K562 (cell line): Measurements from ENCODE around the gene EDNRB. TPM values are rescaled to one million over a fixed set of nuclear protein-coding genes. Genes with fewer than 3 reads are reported as not detected.

Experiments
- ATAC-seq: fragments of 200-7000 bp; cut with Tn5 transposase; 3 replicates; pipeline ENCODE4 v1.9.1; 2020; ENCODE audit warnings: moderate library complexity
- BruUV-seq: library from RNA; stranded (reverse); fragments of 400-500 nt; replicated peaks from 2 replicates; lab custom pipeline; 2021; lab: Mats Ljungman, UMichigan
- CTCF ChIA-PET: fragments of 300-600 bp; formaldehyde crosslinking; extraction: SDS; loops from one replicate; lab custom pipeline; 2021; ENCODE audit warnings: low intra/inter-chr PET ratio; lab: Yijun Ruan, JAX
- POLR2A ChIA-PET: fragments of 300-600, 350-650 bp; sonication (Branson Sonifier 250); formaldehyde crosslinking; extraction: SDS; loops from one replicate; lab custom pipeline; 2021; ENCODE audit warnings: antibody characterized with exemption, inconsistent platforms; lab: Yijun Ruan, JAX
- DNase-seq, 4 experiments: peaks; one replicate each; pipeline versions ENCODE4 v3.0.0 to v3.0.0-alpha.2; 2011 to 2018; ENCODE audit warnings: low spot score in 3 of 4, mixed read lengths in 3 of 4; ENCODE audit errors: extremely low read depth in 1 of 4
- FAIRE-seq: peaks from 2 replicates; lab custom pipeline; 2011; peaks lifted over from hg19 to GRCh38; lab: Jason Lieb, UNC
- H2AFZ ChIP-seq: 2 replicates; pipeline ENCODE4 v1.6.0; 2011; ENCODE audit warnings: low read depth, low read length, control low read depth, inconsistent platforms
- H3K27ac ChIP-seq: fragments of 200-600 bp; 3 replicates; pipeline ENCODE4 v1.8.0; 2011; ENCODE audit warnings: low read depth, mild to moderate bottlenecking, control low read depth, inconsistent platforms, low read length, moderate library complexity, mixed read lengths; ENCODE audit errors: extremely low read depth
- H3K27me3 ChIP-seq, 2 experiments: fragments of 300-600 bp in 1 of 2; 2 replicates in 1 of 2; 3 replicates in 1 of 2; pipeline versions ENCODE4 v1.6.0 to v1.8.0; 2011; ENCODE audit warnings: inconsistent platforms in 2 of 2, low read length in 2 of 2, mild to moderate bottlenecking in 1 of 2, mixed read lengths in 1 of 2, moderate library complexity in 1 of 2; ENCODE audit not compliant: control insufficient read depth in 2 of 2, insufficient read depth in 2 of 2
- H3K36me3 ChIP-seq: fragments of 300-600 bp; 3 replicates; pipeline ENCODE4 v1.8.0; 2011; ENCODE audit warnings: mild to moderate bottlenecking, low read length, inconsistent platforms; ENCODE audit not compliant: control insufficient read depth, insufficient read depth
- H3K4me1 ChIP-seq, 2 experiments: fragments of 200-600 bp in 1 of 2; replicated peaks in 1 of 2; 2 replicates in 1 of 2; 3 replicates in 1 of 2; pipeline versions ENCODE4 v1.5.1 to v1.8.0; 2011; ENCODE audit warnings: inconsistent platforms in 2 of 2, low read length in 2 of 2, mild to moderate bottlenecking in 1 of 2, mixed read lengths in 1 of 2, moderate library complexity in 1 of 2; ENCODE audit not compliant: control insufficient read depth in 2 of 2, insufficient read depth in 2 of 2
- H3K4me2 ChIP-seq: 2 replicates; pipeline ENCODE4 v1.6.1; 2011; ENCODE audit warnings: low read length, control low read depth, inconsistent platforms, mixed read lengths; ENCODE audit not compliant: insufficient read depth
- H3K4me3 ChIP-seq: fragments of 200-600 bp; sonication (generic), shearing (Covaris generic); 2 replicates; pipeline ENCODE4 v1.5.1; 2016; ENCODE audit warnings: control low read depth, inconsistent platforms
- H3K79me2 ChIP-seq: fragments of 200-600 bp; 3 replicates; pipeline ENCODE4 v1.8.0; 2011; ENCODE audit warnings: low read length, inconsistent platforms; ENCODE audit not compliant: control insufficient read depth, insufficient read depth
- H3K9ac ChIP-seq, 2 experiments: 2 replicates each; pipeline versions ENCODE4 v1.6.0 to v1.6.1; 2011; ENCODE audit warnings: low read depth in 2 of 2, low read length in 2 of 2, control low read depth in 1 of 2, inconsistent platforms in 1 of 2, mild to moderate bottlenecking in 1 of 2, mixed read lengths in 1 of 2; ENCODE audit not compliant: insufficient read depth in 1 of 2
- H3K9me1 ChIP-seq: one replicate; pipeline ENCODE4 v1.6.0; 2011; ENCODE audit warnings: inconsistent platforms, mild to moderate bottlenecking, low read length, moderate library complexity; ENCODE audit not compliant: control insufficient read depth, insufficient read depth
- H3K9me3 ChIP-seq: replicated peaks from 2 replicates; pipeline ENCODE4 v1.5.1; 2011; ENCODE audit warnings: low read depth, low read length, inconsistent platforms; ENCODE audit not compliant: control insufficient read depth, insufficient read depth
- H4K20me1 ChIP-seq: replicated peaks from 2 replicates; pipeline ENCODE4 v1.6.1; 2011; ENCODE audit warnings: low read length, inconsistent platforms, mixed read lengths; ENCODE audit not compliant: control insufficient read depth, insufficient read depth
- CREB5 ChIP-seq: fragments of 250-450 bp; sonication (Bioruptor Pico); IDR thresholded peaks from 2 replicates; pipeline ENCODE4 v1.5.0; 2020; ENCODE audit warnings: mild to moderate bottlenecking
- FUS ChIP-seq: fragments of 200-400 bp; formaldehyde crosslinking; optimal IDR thresholded peaks from 2 replicates; pipeline ENCODE3; 2017; ENCODE audit warnings: low read depth, low read length
- HDGF ChIP-seq: fragments of 450-650 bp; IDR thresholded peaks from 2 replicates; pipeline ENCODE4 v1.6.1; 2016
- JUN ChIP-seq, 2 experiments: sonication (generic) in 1 of 2; formaldehyde crosslinking in 1 of 2; IDR thresholded peaks; 2 replicates each; pipeline versions ENCODE4 v1.6.1 to v1.8.0; 2012 to 2022; ENCODE audit warnings: borderline replicate concordance in 2 of 2, mild to moderate bottlenecking in 2 of 2, improper control_type of control experiment in 1 of 2, low read depth in 1 of 2, low read length in 1 of 2, missing genetic modification reagents in 1 of 2
- NFXL1 ChIP-seq: fragments of 450-650 bp; formaldehyde crosslinking; IDR thresholded peaks from 2 replicates; pipeline ENCODE4 v1.4.0; 2021; ENCODE audit warnings: mild to moderate bottlenecking
- RFX7 ChIP-seq: fragments of 250-450 bp; sonication (Bioruptor Pico); IDR thresholded peaks from 2 replicates; pipeline ENCODE4 v1.5.1; 2021; ENCODE audit warnings: mild to moderate bottlenecking
- RHOXF2B ChIP-seq: fragments of 250-450 bp; sonication (Bioruptor Pico); conservative IDR thresholded peaks from 2 replicates; pipeline ENCODE4 v1.5.1; 2021
- SMAD3 ChIP-seq: fragments of 450-650 bp; formaldehyde crosslinking; conservative IDR thresholded peaks from 2 replicates; pipeline ENCODE4 v1.4.0; 2020; ENCODE audit warnings: mild to moderate bottlenecking
- SMARCC2 ChIP-seq: fragments of 450-650 bp; IDR thresholded peaks from 2 replicates; pipeline ENCODE4 v1.6.1; 2017; ENCODE audit warnings: antibody characterized with exemption, moderate library complexity, mild to moderate bottlenecking, low read depth
- SREBF2 ChIP-seq: sonication (generic); formaldehyde crosslinking; IDR thresholded peaks from 2 replicates; pipeline ENCODE4 v1.4.0; 2020; ENCODE audit warnings: mild to moderate bottlenecking, missing genetic modification reagents
- TAF7 ChIP-seq: fragments of 450-650 bp; IDR thresholded peaks from 2 replicates; pipeline ENCODE4 v1.6.1; 2016; ENCODE audit warnings: missing genetic modification characterization, missing compliant biosample characterization
- ZBTB7A ChIP-seq: IDR thresholded peaks from 2 replicates; pipeline ENCODE4 v1.6.1; 2011; ENCODE audit warnings: low read depth, mild to moderate bottlenecking, low read length, moderate library complexity, borderline replicate concordance; ENCODE audit not compliant: control insufficient read depth
- ZNF24 ChIP-seq: fragments of 450-650 bp; IDR thresholded peaks from 2 replicates; pipeline ENCODE4 v1.6.1; 2016
- ZNF507 ChIP-seq: conservative IDR thresholded peaks from 2 replicates; pipeline ENCODE4 v1.6.1; 2017; ENCODE audit warnings: missing genetic modification characterization, missing compliant biosample characterization
- WGBS: fragments of 100-300 bp; shearing (Covaris generic); methylation state at CpG from one replicate; pipeline ENCODE4 v1.1.6; 2016; ENCODE audit warnings: low coverage, mixed read lengths; ENCODE audit not compliant: insufficient coverage; ENCODE audit errors: missing lambda C conversion rate; 5-methylcytosine and 5-hydroxymethylcytosine counted together
- in situ Hi-C: fragments of 300-500 bp; cut with MboI; formaldehyde crosslinking; loops from 4 replicates; pipeline ENCODE4 v1.15.0; 2018; ENCODE audit warnings: inconsistent platforms, mixed read lengths
- intact Hi-C: fragments of 100-400 bp; cut with micrococcal nuclease; formaldehyde crosslinking; loops from 2 replicates; pipeline ENCODE4 v1.14.2; 2022
- polyA plus RNA-seq, 8 experiments: library from polyadenylated mRNA; depleted of rRNA in 4 of 8; stranded (reverse) in 5 of 8; unstranded in 3 of 8; fragments of >200 nt; fragmentation: Nextera tagmentation in 2 of 8; fragmentation: Illumina TruSeq in 1 of 8; extraction: Ambion mirVana in 2 of 8; extraction: Trizol in 1 of 8; gene quantifications; 2 replicates each; pipeline versions ENCODE4 v1.2.1 to v1.2.3, GENCODE V29; 2011 to 2014; ENCODE audit warnings: inconsistent platforms in 1 of 8, missing spikeins in 1 of 8
- total RNA-seq, 7 experiments: library from RNA; depleted of rRNA in 6 of 7; stranded (reverse); fragments of >200 nt in 6 of 7; fragmentation: Illumina TruSeq in 2 of 7; extraction: Trizol in 2 of 7; gene quantifications; 2 replicates each; pipeline versions ENCODE4 v1.2.1 to v1.2.3, GENCODE V29; 2011 to 2021; ENCODE audit warnings: low replicate concordance in 1 of 7

The EDNRB gene
- total and polyA plus RNA-seq, 9 of the 15 experiments (the other 6 are each of a cell fraction or from before 2014, with no cell fraction given), result 0.04 TPM; not detected in 8

- TF ChIP-seq RFX7 (CRISPR knock-in tag), result no peak
- no peak for TF ChIP-seq SMARCC2
- TF ChIP-seq ZNF24, result no peak
- TF ChIP-seq ZBTB7A, result no peak
- no peak for TF ChIP-seq SMAD3 (CRISPR knock-in tag)
- TF ChIP-seq, all 486 proteins: peak for 0
- Histone ChIP-seq H3K79me2 (no peaks in the 10 kb centered on the region), H3K27me3 (no peaks in the 10 kb centered on the region), H3K9me3 (no peaks in the 10 kb centered on the region), H3K9ac (no peak overlapping the region), H3K36me3 (no peaks in the 10 kb centered on the region), H4K20me1 (no peaks in the 10 kb centered on the region), H3K4me2 (no peak overlapping the region), H3K9me1 (no peaks in the 10 kb centered on the region), H3K4me3 (no peak overlapping the region), H2AFZ (no peak overlapping the region), H3K27ac (no peak overlapping the region), H3K4me1 (no peaks in the 10 kb centered on the region)
- no peak for ATAC-seq
- FAIRE-seq, result no peak
- no TSS peak for BruUV-seq
- ChIA-PET CTCF (no interaction called here), POLR2A (no interaction called here)
- in situ Hi-C loops, result no loop called here
- DNase-seq, result no peak
- 0% methylated on average over 1 of the region's 1 CpG for WGBS
- intact Hi-C loops, result no loop called here
Measured at GRCh38 chr13:77903435-77903834, 15.2 kb downstream of the EDNRB start.

GRCh38 chr13:77902319-77902963, 16.2 kb downstream of the EDNRB start:
- Histone ChIP-seq H3K79me2 (no peaks in the 10 kb centered on the region), H3K4me3 (no peak overlapping the region), H3K4me1 (no peaks in the 10 kb centered on the region), H3K4me2 (no peak overlapping the region), H4K20me1 (no peaks in the 10 kb centered on the region), H3K9ac (no peak overlapping the region), H3K27ac (no peak overlapping the region), H3K27me3 (no peaks in the 10 kb centered on the region), H3K36me3 (no peaks in the 10 kb centered on the region), H2AFZ (no peak overlapping the region), H3K9me3 (no peaks in the 10 kb centered on the region), H3K9me1 (no peaks in the 10 kb centered on the region)
- in situ Hi-C loops, result no loop called here
- TF ChIP-seq HDGF, result no peak
- TF ChIP-seq RHOXF2B (CRISPR knock-in tag), result no peak
- TF ChIP-seq TAF7 (tag), result no peak
- no peak for TF ChIP-seq JUN (IDR thresholded peaks at IDR 0.05; ENCODE audit: borderline replicate concordance, low read depth, low read length)
- TF ChIP-seq JUN (CRISPR knock-in tag; IDR thresholded peaks at IDR 0.05; ENCODE audit: borderline replicate concordance), result no peak
- TF ChIP-seq FUS, result no peak
- TF ChIP-seq NFXL1 (CRISPR knock-in tag), result no peak
- TF ChIP-seq SREBF2 (CRISPR knock-in tag), result no peak
- no peak for TF ChIP-seq CREB5 (CRISPR knock-in tag)
- no peak for TF ChIP-seq ZNF507 (tag)
- intact Hi-C loops, result no loop called here
- FAIRE-seq (no peak), ATAC-seq (no peak), DNase-seq (no peak)
- WGBS, result 0% methylated on average over 4 of the region's 4 CpGs
- no TSS peak for BruUV-seq
- CTCF ChIA-PET, result no interaction called here
- POLR2A ChIA-PET, result no interaction called here
